Neural progenitor cell (in vitro differentiated cells): ENCODE results near the gene DEDD2. TPM values are rescaled to one million over a fixed set of nuclear protein-coding genes. Genes with fewer than 3 reads are reported as not detected.

ENCODE experiments used
- DNase-seq: peaks from one replicate; pipeline ENCODE4 v3.0.0-alpha.2; 2016; ENCODE audit warnings: low spot score
- H2AFZ ChIP-seq: fragments of 200-600 bp; sonication (generic); replicated peaks from 2 replicates; pipeline ENCODE4 v1.6.1; 2016; ENCODE audit warnings: antibody characterized with exemption
- H3F3A ChIP-seq: fragments of 200-600 bp; sonication (generic); 2 replicates; pipeline ENCODE4 v1.6.1; 2016; ENCODE audit warnings: antibody characterized with exemption, low read depth
- H3K27ac ChIP-seq: fragments of 200-600 bp; sonication (generic); 2 replicates; pipeline ENCODE4 v1.5.1; 2016; ENCODE audit warnings: mild to moderate bottlenecking
- H3K27me3 ChIP-seq: fragments of 200-600 bp; sonication (generic); 2 replicates; pipeline ENCODE4 v1.6.1; 2016; ENCODE audit warnings: mild to moderate bottlenecking, moderate library complexity
- H3K36me3 ChIP-seq: fragments of 200-600 bp; sonication (generic); 2 replicates; pipeline ENCODE4 v1.5.1; 2016
- H3K4me1 ChIP-seq: fragments of 200-600 bp; sonication (generic); 2 replicates; pipeline ENCODE4 v1.6.1; 2016; ENCODE audit warnings: mixed run types
- H3K4me2 ChIP-seq: fragments of 200-600 bp; sonication (generic); 2 replicates; pipeline ENCODE4 v1.6.1; 2016
- H3K4me3 ChIP-seq: fragments of 200-600 bp; sonication (generic); 2 replicates; pipeline ENCODE4 v1.5.1; 2016
- H3K79me2 ChIP-seq: fragments of 200-600 bp; sonication (generic); 2 replicates; pipeline ENCODE4 v1.6.1; 2016; ENCODE audit warnings: low read depth
- H3K9ac ChIP-seq: fragments of 200-600 bp; sonication (generic); 2 replicates; pipeline ENCODE4 v1.6.1; 2016
- H3K9me3 ChIP-seq: fragments of 200-600 bp; sonication (generic); 2 replicates; pipeline ENCODE4 v1.5.1; 2016; ENCODE audit warnings: low read depth
- H4K20me1 ChIP-seq: fragments of 200-600 bp; sonication (generic); 2 replicates; pipeline ENCODE4 v1.6.1; 2016; ENCODE audit warnings: low read depth
- H3K27ac Mint-ChIP-seq: 3 replicates; pipeline ENCODE4 v1.8.0; 2021; ENCODE audit warnings: mixed read lengths
- H3K27me3 Mint-ChIP-seq: 2 replicates; pipeline ENCODE4 v1.8.0; 2022; ENCODE audit warnings: low read depth, mild to moderate bottlenecking, inconsistent platforms, moderate library complexity, mixed read lengths; ENCODE audit not compliant: insufficient read depth
- H3K36me3 Mint-ChIP-seq: 3 replicates; pipeline ENCODE4 v1.8.0; 2021; ENCODE audit warnings: mixed read lengths
- H3K4me1 Mint-ChIP-seq: 3 replicates; pipeline ENCODE4 v1.8.0; 2021; ENCODE audit warnings: mixed read lengths
- H3K4me3 Mint-ChIP-seq: 3 replicates; pipeline ENCODE4 v1.8.0; 2021; ENCODE audit warnings: mild to moderate bottlenecking, moderate library complexity, mixed read lengths
- H3K9me3 Mint-ChIP-seq: 3 replicates; pipeline ENCODE4 v1.8.0; 2020; ENCODE audit warnings: mixed read lengths
- EZH2 ChIP-seq: fragments of 200-600 bp; sonication (generic); IDR thresholded peaks from 2 replicates; pipeline ENCODE4 v1.6.1; 2017; ENCODE audit warnings: antibody characterized with exemption, mild to moderate bottlenecking, moderate library complexity
- EZH2phosphoT487 ChIP-seq: fragments of 200-600 bp; sonication (generic); IDR thresholded peaks from 2 replicates; pipeline ENCODE4 v1.6.1; 2017; ENCODE audit warnings: antibody characterized with exemption
- total RNA-seq: library from RNA; depleted of rRNA; stranded (reverse); fragments of >200 nt; gene quantifications from 2 replicates; pipeline ENCODE4 v1.2.3, GENCODE V29; 2015; ENCODE audit warnings: low replicate concordance
- TF ChIP-seq, protein P1 (sequence below): fragments of 200-600 bp; sonication (generic); IDR thresholded peaks from 2 replicates; pipeline ENCODE4 v1.5.1; 2017; ENCODE audit warnings: antibody characterized with exemption, mild to moderate bottlenecking

DEDD2 gene
- total RNA-seq, 1 donor from 2014 or later: 19.8 TPM

- Mint-ChIP-seq H3K27me3 (peaks cover 34% of the 10 kb centered on the region), H3K4me3 (no peak overlapping the region), H3K36me3 (no peaks in the 10 kb centered on the region), H3K27ac (no peak overlapping the region), H3K9me3 (no peaks in the 10 kb centered on the region), H3K4me1 (peaks cover 19% of the 10 kb centered on the region)
- no peak overlapping the region for H3K9ac ChIP-seq
- TF ChIP-seq EZH2phosphoT487: no peak
- TF ChIP-seq, protein P1, sequence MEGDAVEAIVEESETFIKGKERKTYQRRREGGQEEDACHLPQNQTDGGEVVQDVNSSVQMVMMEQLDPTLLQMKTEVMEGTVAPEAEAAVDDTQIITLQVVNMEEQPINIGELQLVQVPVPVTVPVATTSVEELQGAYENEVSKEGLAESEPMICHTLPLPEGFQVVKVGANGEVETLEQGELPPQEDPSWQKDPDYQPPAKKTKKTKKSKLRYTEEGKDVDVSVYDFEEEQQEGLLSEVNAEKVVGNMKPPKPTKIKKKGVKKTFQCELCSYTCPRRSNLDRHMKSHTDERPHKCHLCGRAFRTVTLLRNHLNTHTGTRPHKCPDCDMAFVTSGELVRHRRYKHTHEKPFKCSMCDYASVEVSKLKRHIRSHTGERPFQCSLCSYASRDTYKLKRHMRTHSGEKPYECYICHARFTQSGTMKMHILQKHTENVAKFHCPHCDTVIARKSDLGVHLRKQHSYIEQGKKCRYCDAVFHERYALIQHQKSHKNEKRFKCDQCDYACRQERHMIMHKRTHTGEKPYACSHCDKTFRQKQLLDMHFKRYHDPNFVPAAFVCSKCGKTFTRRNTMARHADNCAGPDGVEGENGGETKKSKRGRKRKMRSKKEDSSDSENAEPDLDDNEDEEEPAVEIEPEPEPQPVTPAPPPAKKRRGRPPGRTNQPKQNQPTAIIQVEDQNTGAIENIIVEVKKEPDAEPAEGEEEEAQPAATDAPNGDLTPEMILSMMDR: peak; percentile 64
- H2AFZ ChIP-seq: no peak overlapping the region
- H3K4me3 ChIP-seq: no peak overlapping the region
- DNase-seq: peak; percentile 79
- no peaks in the 10 kb centered on the region for H3K9me3 ChIP-seq
- peaks cover 4% of the 10 kb centered on the region for H3K4me1 ChIP-seq
- H3K27ac ChIP-seq: no peak overlapping the region
- peaks cover 94% of the 10 kb centered on the region for H3K27me3 ChIP-seq
- peaks cover 41% of the 10 kb centered on the region for H4K20me1 ChIP-seq
- no peaks in the 10 kb centered on the region for H3K79me2 ChIP-seq
- H3K36me3 ChIP-seq: no peaks in the 10 kb centered on the region
- no peak overlapping the region for H3K4me2 ChIP-seq
- peaks cover 38% of the 10 kb centered on the region for H3F3A ChIP-seq
Measured at GRCh38 chr19:42178791-42179674, 38.4 kb downstream of the DEDD2 start.

DNA sequence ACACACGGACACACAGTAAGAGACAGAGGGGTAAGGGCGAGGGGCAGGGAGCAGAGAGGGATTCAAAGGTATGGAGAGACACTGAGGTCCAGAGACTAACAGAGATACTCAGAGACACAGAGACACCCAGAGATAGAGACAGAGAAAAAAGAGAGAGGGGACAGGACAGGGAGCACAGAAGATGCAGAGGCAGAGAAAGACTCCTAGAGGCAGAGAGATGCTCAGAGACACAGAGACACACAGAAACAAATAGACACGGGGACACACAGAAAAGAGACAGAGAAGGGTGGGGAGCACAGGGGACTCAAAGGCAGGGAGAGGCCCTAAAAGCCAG, 39.8 kb downstream of the DEDD2 start:
- Histone ChIP-seq H4K20me1 (peaks cover 41% of the 10 kb centered on the region), H3K36me3 (no peaks in the 10 kb centered on the region), H3K4me3 (no peak overlapping the region), H3K27ac (no peak overlapping the region), H3K4me2 (peak overlapping the region; percentile 98), H3F3A (peaks cover 38% of the 10 kb centered on the region), H2AFZ (no peak overlapping the region), H3K4me1 (peaks cover 4% of the 10 kb centered on the region), H3K79me2 (no peaks in the 10 kb centered on the region), H3K9ac (no peak overlapping the region), H3K27me3 (peaks cover 100% of the 10 kb centered on the region), H3K9me3 (no peaks in the 10 kb centered on the region)
- H3K27ac Mint-ChIP-seq: no peak overlapping the region
- H3K27me3 Mint-ChIP-seq: peaks cover 40% of the 10 kb centered on the region
- no peak for DNase-seq
- TF ChIP-seq EZH2phosphoT487 (no peak), EZH2 (no peak)
- TF ChIP-seq, protein P1: no peak
- peaks cover 19% of the 10 kb centered on the region for H3K4me1 Mint-ChIP-seq
- H3K4me3 Mint-ChIP-seq: no peak overlapping the region
- H3K9me3 Mint-ChIP-seq: no peaks in the 10 kb centered on the region
- no peaks in the 10 kb centered on the region for H3K36me3 Mint-ChIP-seq

GRCh38 chr19:42176990-42177685, 40.3 kb downstream of the DEDD2 start:
- Histone ChIP-seq H3K79me2 (no peaks in the 10 kb centered on the region), H3K4me1 (peaks cover 4% of the 10 kb centered on the region), H3F3A (peaks cover 38% of the 10 kb centered on the region), H3K9ac (no peak overlapping the region), H4K20me1 (peaks cover 41% of the 10 kb centered on the region), H3K4me2 (peak overlapping the region; percentile 98), H3K27ac (no peak overlapping the region), H3K27me3 (peaks cover 100% of the 10 kb centered on the region), H3K36me3 (no peaks in the 10 kb centered on the region), H2AFZ (peak overlapping the region; percentile 40), H3K9me3 (no peaks in the 10 kb centered on the region), H3K4me3 (peak overlapping the region; percentile 61)
- H3K9me3 Mint-ChIP-seq: no peaks in the 10 kb centered on the region
- peaks cover 40% of the 10 kb centered on the region for H3K27me3 Mint-ChIP-seq
- no peak overlapping the region for H3K27ac Mint-ChIP-seq
- H3K4me1 Mint-ChIP-seq: peaks cover 20% of the 10 kb centered on the region
- no peaks in the 10 kb centered on the region for H3K36me3 Mint-ChIP-seq
- DNase-seq: peak; percentile 96
- H3K4me3 Mint-ChIP-seq: no peak overlapping the region
- TF ChIP-seq, protein P1: peak; percentile 51
- no peak for TF ChIP-seq EZH2
